GM20431 (cell line): Measurements from ENCODE around the gene ALDH1A3.

Source experiments
- in situ Hi-C: fragments of 300-500 bp; cut with MseI, MboI; formaldehyde crosslinking; loops from one replicate; pipeline ENCODE4 v1.15.0; 2020; ENCODE audit warnings: low sequenced_read_pairs; ENCODE audit not compliant: unreplicated experiment

Gene ALDH1A3

DNA sequence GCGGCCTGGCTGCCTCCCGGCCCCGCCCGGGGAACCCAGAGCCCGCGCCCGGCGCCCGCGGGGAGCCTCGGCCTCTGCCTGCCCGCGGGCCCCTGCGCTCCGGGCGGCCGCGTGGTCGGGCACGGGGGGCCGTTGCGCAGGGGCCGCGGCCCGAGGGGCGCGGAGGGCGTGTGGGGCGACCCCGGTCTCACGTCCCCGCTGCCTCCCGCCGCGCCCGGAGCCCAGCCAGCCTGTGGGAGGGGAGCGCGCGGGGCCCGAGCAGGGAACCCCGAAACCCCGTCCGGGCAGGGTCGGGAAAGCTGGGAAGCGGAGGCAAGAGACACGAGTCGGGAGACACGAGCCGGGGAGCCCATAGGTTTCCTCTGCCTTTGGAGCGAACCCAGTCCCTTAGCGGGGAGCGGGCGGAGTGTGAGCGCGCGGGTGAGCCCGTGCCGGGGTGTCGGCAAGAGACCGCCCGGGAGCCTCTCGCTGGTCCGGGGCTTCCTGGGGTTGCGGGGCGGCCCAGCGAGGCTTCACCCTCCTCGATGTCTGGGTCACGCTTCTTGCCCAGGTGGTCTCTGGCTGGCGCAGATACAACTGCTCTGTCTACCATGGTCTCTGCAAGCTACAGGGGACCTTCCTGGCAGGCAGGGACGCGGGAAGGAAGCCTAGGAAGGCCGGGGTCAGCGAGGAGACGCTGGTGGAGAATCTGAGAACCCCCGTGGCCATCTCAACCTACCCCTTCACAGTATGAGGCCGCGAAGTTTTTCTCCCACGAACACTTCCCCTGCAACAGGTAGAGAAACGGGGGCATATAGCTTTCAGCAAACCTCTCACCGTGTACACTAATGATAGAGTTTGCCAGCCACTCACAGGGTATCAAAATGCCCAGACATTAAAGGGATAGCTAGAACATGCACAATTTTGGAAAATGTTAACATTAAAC is 40.1 kb downstream of the ALDH1A3 start:
- in situ Hi-C loops: loop anchor here (10.0 kb wide), 1 partner anchor 85 kb away; no protein-coding TSS in a partner anchor

DNA sequence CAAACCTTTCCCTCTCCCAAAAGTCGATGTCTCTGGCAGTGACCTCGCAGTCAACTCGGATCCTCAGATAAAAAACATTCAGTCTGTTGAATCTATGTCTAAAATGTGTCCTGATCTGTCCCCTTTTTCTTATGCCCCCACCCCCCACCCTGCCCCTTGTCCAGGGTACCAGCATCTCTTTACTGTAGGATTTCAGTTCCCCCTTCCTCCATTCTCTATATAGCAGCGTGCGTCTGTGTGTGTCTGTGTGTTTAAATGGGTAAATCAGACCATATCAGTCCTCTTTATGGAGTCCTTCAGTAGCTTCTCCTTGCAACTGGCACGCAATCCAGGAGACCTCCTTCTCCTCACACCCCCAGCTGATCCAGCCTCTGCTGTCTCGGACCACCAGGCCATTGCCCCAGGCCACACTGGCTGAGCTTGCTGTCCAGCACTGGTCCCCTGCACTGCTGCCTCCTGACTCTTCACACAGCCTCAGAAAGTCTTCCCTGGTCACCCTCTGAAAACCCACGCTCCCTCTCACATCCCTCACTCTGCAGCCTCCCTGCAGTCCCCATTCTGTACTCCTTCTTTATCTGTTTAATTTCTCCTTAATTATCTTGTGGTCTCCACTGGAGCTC is 41.0 kb downstream of the ALDH1A3 start:
- in situ Hi-C loops: no loop called here

DNA sequence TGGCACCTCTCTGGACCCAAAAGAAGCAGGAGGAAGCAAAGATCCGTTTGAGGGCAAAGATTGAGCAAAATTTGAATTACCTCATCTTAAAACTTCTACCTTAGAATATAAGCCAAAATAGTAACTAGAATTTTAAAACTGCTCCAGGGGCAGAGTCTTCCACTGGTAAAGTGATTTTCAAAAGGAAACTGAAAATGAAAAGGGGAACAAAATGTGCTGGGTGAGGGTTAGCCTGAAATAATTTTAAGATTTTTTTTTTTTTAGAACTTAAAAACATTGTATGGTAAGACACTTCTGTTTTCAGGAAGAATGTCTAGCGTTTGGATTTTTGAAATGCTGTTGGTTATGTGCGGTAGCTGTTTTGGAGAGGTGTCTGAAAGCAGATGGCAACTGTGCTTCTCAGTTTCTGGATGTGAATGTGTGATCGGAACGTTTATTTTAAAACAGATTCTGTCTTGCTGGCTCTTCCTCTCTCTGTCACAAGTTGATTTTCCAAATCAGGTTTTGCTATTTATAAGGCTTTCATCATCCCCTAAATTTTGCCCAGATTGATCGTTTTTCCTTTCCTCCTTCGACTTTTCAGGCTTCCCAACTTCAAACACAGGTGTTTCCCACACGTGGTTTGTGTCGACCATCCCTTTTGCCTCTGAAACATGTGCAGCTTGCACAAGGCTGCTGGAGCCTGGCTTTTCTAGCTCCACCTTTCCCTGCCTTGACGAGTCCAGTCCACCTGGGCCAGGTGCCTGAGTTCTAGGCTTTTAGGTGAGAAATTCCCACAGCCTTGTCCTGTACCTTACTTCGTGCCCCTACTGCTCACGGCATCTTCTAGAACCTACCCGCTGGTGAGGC is 42.8 kb downstream of the ALDH1A3 start:
- in situ Hi-C loops: no loop called here

DNA sequence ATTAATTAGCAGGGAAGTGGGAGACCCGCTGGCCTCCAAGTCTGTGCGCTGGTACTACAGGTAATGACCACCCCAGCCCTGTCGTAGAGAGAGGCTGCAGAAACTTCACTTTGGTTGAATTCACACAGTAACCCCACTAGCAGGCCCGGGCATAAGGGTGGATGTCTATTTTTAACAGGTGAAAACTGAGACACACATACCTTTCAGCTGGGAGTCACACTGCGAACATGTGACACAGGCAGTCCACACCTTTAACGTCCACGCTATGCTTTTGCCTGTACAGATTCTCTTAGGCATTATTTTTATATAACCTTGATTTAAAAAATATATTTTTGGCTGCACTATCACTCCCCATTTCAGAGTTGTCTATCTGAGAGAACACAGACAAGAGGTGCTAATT is 43.4 kb downstream of the ALDH1A3 start:
- in situ Hi-C loops: no loop called here

DNA sequence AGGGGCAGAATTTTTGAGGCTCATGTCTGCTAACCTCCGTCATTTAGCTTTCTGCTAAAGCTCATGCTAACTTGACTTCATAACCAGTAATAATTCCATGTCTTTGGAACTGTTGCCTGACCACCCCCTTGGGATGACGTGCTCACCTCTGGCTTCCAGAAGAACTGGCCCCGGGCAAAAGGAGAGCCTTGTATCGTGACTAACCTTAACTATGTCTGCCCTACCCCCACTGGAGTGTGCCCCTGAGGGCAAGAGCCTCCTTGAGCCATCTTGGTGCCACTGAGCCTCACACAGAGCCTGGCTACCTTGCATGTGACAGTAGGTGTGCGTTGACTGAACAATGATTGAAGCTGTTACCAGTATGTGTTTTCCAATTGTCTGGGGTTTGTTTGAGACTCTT is 44.3 kb downstream of the ALDH1A3 start:
- in situ Hi-C loops: no loop called here

DNA sequence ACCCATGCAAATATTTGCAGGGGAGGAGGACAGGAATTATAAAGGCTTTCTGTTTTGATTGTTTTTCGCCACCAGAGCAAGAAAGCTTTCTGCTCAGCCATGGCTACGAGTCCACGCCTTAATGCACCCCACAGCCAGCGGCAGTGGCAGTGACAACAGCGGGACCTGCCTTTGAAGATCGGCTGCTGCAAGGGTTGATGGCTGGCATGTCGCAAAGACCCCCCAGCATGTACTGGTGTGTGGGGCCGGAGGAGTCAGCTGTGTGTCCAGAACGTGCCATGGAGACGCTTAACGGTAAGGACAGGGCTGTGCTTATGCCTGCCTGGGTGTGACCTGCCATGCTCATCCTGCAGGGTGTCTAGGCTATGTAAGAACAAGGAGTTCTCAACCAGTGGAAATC is 44.8 kb downstream of the ALDH1A3 start:
- in situ Hi-C loops: no loop called here

DNA sequence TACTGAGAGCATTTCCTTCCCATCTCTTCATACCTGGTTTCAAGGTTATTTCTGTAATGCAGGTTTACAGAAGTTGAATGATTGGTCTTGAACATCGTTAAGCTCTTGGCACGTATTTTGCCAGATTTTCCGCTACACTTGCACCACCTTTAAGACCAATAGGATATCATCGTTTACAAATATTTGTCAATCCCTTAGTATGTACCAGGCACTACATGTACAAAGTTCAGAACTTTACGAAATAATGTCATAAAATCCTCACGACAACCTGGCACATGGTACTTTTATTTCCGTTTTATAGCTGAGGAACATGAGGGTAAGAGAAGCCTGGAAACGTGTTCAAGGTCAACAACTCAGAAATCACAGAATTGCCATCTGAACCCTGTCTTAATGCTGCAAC is 45.8 kb downstream of the ALDH1A3 start:
- in situ Hi-C loops: no loop called here

DNA sequence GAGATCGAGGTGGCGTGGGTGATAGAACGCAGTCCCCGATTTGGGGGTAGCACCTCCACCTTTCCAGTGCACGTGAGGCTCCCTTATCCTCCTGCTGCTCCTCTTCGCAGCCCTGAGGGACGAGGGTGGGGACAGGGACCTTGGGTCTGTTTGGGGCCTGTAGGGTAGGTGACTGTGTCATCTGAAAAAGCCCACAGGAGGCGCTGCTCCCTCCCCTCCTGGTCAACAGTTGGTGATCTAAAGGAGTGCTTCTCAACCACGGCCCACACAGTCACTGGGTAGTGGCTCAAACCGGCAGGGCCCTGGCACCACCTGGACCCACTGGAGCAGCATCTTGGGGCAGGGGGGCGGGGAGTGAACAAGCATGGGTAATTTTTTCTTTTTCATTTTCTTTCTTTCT is 46.6 kb downstream of the ALDH1A3 start:
- in situ Hi-C loops: no loop called here

DNA sequence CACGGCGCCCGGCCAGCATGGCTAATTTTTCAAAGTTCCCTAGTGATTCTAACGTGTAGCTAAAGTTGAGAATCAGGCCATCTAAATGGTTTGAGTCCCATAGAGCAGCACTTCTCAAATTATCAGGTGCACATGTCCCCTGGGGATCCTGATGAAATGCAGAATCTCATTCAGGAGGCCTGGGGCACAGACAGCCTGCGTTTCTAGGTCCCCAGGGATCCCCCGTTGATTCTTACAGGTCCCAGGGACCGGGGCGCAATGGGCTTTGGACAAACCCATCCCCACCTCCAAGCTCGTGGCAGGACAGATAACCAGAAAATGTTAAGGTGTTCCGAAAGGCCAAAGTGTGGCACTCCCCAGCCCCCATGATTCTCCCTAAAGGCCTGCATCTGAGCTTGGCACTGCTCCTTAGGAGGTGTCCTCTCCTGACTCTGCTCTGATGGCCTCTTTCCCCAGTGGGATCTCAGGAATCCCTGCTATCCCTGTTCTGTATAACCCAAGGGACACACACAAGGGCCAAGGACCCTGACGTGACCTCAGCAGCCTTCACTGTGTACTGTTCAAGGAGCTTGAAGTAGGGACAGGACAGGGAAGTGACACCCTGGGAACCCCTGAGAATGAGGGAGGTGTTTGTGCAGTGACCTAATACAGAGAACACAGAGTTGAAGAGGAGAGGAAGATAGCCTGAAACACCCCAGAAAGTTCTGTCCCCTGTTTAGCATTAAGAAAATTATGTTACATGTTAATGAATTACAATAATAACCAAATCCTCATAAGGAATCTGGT is 47.5 kb downstream of the ALDH1A3 start:
- in situ Hi-C loops: no loop called here

DNA sequence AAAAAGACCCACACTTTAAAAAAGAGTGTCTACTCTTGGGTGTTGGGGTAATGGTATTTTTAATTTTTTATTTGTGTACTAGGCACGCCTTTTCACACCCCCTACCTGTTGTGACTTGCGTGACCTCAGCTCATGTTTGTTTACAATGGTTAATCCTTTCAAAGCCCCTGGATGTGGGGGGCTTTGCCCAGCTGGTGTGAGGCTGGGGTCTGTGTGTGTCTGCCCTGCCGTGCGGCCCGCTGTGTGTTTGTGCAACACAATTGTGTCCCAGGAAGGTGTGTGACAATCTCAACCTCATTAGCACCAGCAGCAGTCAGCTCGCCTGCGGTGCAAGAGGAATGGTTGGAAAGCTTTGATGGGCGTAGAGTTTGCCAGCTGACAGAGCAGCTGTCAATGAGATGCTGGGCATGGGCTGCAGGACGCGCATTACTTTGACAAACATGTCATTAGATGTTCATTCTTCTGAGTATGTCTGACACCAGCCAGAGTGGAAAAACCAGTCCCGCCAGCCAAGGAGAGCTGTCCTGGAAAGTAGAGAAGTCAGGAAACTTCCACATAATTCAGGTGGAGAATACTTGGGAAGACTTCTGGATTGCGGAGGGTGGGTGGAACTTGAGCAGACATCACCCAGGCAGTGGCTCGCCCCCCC is 49.1 kb downstream of the ALDH1A3 start:
- in situ Hi-C loops: no loop called here

DNA sequence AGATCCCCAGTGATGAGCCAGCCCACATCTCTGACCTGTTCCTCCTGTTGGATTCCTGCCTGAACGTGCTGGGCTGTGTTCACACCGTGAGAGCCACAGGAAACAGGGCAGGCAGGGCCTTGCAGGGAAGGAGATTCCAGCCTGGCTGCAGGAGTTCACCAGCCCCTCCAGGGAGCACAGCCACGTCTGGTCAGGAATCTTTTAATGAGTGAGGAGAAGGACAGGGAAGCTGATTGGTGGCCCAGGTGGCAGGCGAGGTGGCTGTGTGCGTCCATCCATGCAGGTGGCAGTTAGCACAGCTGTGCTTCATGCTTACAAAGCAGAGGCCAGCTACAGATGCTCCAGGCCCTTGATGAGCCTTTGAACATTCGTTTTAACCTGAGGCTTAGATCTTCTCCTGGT is 50.0 kb downstream of the ALDH1A3 start:
- in situ Hi-C loops: no loop called here

DNA sequence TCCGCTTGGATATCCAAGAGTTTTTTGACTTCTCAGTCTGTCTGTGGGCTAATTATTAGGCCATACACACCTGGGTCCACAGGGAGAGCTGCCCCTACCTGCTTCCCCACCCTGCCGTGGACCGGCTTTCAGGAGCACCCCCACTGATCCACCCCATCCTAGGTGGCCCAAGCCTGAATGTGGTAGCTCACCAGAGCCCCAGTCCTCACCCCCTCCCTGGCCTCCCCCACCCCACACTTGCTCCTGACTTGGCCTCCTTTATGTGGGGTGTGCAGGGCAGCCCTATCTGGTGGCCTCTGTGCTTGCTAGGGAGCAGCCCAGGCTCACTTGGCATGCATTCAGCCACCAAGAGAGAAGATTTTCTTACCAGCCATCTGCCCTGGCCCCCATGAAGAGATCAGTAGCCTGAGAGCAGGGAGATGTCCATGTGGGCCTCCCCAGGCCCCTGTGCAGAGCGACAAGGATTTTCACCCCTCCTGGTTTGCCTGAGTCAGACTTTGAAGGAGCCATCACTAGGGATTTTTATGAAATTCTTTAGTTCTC is 50.7 kb downstream of the ALDH1A3 start:
- in situ Hi-C loops: no loop called here

DNA sequence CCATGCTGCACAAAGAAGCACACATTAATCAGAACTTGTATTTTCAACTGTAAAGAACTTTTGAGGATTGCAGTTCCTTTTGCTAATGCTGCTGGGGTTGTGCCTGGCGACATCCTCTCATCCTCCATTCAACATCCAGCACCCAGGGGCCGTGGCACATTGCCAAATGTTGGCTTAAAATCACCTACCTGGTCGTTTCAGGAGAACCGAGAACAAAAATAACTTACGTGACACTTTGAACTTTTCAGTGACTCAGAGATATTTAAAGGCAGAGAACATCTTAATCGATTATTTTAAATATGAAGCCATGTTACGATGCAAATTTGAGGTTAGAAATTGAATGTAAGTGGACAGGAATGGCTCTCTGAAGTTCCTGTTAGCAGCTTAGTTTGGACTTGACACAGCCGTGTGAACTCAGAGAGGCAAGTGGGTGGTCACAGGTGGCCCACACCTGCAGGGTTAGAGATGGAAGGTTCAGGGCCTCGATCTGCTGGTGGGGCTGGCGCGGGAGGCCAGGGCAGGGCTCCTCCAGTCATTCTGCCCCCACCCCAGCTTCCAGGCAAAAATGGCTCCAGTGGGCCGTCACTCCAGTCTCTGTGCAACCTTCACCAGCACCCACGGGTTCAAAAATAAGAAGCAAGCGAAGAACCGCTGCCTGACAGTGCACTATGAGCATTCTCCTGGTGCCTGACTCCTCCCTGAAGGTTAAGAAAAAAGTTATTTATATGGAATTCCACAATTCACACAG is 51.7 kb downstream of the ALDH1A3 start:
- in situ Hi-C loops: no loop called here

DNA sequence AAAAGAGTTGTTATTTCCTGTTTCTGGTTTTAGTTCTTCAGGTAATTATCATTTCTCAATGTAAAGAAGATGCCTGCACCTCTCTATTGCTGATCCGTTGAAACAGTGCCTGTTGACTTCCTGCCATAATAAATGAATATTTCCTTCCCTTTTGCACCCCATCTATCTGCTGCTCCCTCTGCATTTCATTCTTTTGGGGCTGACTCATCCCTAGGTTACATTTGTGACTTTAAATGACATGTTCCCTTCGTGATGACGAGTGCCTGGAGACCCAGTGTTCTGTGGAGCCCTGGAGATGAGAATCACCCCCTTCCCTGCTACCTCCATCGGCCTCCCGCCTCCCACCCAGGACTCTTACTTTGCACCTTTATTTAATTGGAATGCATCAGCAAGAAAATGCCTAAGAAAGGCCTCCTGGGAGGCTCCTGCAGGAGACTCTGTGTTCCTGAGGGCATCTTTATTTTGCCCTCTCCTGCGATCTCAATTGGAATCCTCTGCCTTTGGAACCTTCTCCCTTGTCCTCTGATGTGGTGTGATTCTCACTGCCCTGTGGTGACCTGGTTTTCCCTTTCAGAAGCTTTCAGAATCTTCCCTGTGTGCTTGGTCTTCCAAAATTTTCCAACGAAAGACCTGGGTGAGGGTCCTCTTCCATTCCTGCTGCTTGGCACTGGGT is 53.2 kb downstream of the ALDH1A3 start:
- in situ Hi-C loops: no loop called here

DNA sequence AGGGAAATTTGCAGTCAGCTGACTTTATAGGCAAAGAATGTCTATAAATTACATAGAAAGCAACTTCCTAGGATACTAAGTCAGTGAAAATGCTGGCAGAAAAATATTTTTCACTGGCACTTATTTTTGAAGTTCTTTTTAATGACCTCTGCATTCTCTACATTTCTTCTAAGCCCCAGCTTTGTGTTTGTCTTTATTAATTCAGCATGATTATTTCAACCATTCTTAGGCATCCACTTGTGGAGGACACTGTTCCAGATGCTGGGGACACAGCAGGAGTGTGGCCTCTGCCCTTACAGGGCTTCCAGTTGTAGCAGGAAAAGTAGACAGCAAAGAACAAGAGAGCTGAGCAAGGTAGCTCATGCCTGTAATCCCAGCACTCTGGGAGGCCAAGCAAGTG is 54.5 kb downstream of the ALDH1A3 start:
- in situ Hi-C loops: no loop called here

DNA sequence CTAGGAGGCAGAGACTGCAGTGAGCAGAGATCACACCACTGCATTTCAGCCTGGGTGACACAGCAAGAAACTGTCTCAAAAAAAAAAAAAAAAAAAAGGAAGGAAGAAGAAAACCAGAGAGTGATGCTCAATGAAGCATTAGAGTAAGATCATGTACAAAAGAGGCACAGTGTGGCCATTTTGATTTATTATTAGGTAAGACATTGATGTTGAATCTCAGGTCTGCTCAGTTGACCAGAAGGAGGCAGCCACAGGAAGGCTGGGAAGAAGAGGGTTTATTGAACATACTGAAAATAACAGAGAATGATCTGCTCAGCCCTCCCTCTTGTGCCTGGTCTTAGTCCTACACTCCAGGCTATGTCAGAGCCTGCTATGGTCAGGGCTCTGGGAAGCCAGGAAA is 55.1 kb downstream of the ALDH1A3 start:
- in situ Hi-C loops: no loop called here

DNA sequence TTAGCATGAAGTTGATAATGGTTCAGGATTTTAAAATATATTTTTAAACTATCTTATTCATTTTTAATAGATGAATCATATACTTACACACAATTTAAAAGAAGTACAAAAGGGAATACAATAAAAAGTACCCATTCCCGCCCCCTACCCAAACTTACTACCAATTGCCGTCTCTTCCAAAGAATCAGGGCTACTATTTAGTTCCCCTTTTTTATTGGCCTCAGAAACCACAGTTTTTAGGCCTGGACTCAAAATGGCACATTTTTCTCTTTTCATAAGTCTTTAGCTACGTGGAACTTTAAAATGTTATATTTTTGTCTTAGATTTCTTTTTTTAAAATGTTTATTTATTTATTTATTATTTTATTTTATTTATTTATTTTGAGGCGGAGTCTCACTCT is 57.5 kb downstream of the ALDH1A3 start:
- in situ Hi-C loops: no loop called here

DNA sequence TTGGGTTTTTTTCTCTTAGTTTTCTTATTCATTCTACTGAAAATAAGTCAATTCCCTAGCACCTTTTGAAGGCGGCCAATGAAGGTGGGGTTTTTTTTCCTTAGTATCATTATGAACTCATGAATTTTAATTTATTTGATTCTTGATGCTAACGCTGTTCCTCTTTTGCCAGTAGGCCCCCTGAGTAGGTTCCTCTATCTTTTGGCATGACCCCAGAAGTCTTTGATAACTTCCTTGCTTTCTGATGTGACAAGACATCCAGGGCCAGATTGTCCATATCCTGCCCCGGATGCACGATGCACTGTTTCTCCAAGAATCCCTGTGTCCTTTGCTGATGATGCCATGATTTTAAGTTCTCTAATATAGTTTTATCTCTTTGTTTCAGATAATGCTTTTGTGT is 60.2 kb downstream of the ALDH1A3 start:
- in situ Hi-C loops: no loop called here
